NCI-H524 (cell line): Measurements from ENCODE around the gene GPR107.

Experiments
- DNase-seq, 2 experiments: peaks; one replicate each; lab custom pipeline; 2025; lab: John Stamatoyannopoulos, UW

Gene GPR107

GRCh38 chr9:130137081-130137640 is 83.5 kb downstream of the GPR107 start:
- no peak for DNase-seq

DNA sequence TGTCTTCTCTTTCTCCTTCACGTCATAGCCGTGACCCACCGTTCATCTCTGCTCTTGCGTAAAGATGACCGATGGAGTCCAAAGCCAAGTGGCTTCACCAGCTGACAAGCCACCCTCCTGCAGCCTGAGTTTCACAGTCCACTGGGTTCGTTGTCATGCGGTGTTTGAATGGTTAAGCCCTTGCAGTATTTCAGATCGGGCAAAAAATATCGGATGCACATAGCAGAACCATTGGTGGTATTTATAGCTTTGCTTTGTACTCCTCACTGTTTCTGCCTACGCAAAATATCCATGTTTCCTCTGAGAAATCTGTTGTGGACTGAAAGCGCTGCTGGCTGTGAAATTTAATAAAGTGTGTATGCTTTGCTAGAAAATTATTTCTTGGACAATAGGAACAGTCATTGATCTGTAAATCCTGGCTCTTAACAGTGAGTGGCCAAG is 84.0 kb downstream of the GPR107 start:
- DNase-seq, result no peak

GRCh38 chr9:130138171-130138653 is 84.5 kb downstream of the GPR107 start:
- DNase-seq, result no peak

DNA sequence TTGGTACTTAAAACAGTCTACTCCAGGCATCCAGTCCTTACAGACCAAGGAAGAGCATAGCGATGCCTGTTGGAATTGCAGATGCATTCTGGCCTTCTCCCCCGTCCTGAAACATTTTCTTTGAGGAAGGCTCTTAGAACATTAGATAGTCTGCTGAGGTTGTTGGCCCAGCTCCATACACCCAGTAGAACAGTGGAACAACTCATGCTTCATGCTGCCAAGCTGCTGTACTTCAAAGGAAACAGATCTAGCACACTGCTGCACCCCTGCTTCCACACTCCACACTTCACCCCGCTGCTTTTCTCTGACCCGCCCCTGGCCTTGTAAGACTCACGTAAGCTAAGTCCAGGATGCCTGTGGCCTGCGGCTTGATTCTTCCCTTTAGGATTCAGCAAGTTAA is 85.1 kb downstream of the GPR107 start:
- peak in 1 of 2 experiments; percentile 55 for DNase-seq

DNA sequence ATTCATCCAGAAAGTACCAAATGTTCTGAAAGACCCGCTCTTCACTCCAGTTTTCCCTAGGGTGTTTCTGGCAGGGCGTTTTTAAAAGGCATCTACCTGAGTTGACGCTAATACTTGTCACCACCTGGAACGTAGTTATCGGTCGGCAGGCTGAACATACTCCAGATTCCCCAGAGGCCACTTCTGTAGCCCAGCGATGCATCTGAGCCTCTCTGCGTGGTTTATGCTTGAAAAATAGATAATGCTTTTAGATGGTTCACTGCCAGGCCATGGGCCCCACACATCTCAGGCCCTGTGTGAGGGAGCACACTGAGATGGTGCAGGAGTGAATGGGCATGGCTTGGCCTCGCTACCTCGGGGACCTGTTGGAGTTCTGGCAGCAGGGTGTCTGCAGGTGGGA is 85.5 kb downstream of the GPR107 start:
- peak; percentile 81 to 89 for DNase-seq

DNA sequence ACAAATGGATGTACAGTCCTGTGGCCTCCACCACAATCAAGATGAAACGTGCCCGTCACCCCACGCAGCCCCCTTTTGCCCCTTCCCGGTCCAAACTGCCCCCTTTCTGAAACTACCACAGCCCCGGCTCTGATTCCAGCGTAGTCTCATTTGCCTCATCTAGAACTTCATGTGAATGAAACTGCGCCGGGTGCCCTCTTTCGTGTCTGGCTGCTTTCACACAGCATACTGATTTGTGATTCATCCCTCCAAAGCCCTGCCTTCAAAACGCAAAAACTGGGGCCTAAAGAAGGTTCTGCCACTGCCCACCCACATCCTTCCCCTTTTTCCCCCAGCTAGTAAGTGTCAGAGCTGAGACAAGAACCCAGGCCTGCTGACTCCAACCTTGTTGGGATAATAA is 87.0 kb downstream of the GPR107 start:
- DNase-seq, result no peak

- no peak for DNase-seq
These were observed 88.3 kb downstream of the GPR107 start for GRCh38 chr9:130142056-130142455.

DNA sequence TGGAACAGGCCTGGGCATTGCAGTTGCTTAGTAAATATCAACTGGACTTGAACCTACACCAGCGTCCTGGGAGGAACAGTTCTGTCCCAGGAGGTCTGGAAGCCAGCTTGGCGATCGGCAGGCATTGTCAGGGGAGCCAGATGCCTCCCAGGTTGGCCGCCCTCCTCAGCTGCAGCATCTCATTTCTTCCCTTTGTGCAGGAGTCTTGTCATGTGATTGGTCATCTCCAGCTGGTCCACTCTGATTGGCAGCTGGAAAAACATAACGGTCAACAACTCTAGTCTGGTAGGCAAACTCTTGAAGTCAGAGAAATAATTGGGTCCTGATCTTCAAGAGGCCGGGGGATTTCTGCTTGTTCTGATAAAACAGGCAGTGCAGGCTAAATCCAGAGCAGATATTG is 88.9 kb downstream of the GPR107 start:
- peak in 1 of 2 experiments; percentile 27 for DNase-seq

DNA sequence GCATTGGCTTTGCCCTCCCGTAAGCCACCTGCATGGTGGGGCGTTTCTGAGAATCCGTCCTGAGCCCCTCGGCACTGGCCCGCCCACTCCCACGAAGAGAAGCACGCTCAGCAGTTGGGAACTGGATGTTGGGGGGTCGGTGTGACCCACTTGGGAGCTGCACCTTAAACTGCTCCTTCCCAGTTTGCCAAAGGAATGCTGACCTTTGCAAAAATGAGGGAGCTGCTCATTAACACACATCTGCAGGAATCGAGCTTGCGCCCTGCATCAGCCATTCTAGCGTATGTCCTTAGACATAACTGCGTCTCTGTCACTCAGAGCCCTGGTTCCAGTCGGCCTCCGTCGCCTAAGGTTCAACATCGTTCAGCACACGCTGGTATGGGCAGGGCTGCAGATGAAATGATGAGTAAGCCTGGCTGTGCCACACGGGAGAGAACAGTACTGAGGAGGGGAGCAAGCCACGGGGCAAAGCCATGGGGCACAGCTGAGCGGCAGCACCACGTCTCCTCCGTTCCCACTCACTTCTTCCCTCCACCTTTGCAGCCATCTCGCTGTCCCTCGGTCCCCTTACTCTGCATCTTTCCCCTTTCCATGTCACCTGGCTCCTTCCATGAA is 89.7 kb downstream of the GPR107 start:
- DNase-seq, result no peak

DNA sequence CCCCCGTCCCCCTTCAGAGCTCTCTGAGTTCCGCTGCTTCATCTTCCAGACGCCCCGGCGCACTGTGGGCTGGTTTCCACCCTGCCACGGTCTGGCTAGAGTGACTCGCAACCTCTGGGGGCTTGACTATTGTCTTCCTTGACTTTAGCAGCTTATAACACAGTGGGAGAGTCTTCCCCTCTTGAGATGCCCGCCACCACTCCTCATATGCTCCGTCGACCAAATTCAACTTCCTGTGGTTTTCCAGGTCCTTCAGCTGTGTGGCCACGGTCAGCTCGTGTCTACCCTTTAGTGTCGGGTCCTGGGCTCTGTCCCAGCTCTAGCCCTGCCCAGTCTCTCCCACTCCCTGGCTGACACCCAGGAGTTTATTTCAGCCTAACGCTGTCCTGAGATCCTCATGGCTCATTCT is 90.3 kb downstream of the GPR107 start:
- no peak for DNase-seq

DNA sequence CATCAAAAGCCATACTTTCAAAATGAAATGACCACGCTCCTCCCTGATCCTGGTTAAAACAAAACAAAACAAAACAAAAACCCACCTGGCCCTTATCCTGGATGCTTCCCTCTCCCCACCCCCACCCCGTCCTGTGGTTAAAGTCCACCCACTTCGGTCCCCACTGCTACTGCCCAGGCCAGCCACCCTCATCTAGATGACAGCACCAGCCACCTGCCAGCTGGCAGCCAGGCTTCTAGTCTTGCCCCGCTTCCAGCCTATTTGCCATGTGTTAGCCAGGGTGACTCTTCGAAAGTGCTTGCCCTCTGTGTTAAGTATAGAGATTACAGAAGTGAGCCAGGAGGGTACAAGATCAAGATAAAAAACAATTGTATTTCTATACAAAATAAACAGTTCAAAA is 91.0 kb downstream of the GPR107 start:
- DNase-seq, result peak; percentile 39 to 79

GRCh38 chr9:130145658-130146057 is 92.0 kb downstream of the GPR107 start:
- DNase-seq, result no peak

DNA sequence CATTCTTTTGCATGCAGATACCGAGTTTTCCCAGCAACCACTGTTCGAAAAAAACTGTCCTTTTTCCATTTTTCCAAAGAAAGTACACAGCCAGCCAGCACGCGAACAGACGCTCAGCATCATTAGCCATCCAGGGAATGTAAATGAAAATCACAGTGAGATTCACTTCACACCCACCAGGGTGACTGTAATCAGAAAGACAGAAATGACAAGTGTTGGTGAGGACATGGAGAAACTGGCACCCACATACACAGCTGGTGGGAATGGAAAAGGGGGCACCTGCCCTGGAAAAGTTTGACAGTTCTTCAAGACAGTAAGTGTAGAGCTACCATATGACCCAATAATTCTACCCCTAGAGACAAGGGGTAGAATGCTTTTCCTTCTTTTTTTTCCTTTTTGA is 93.5 kb downstream of the GPR107 start:
- no peak for DNase-seq

DNA sequence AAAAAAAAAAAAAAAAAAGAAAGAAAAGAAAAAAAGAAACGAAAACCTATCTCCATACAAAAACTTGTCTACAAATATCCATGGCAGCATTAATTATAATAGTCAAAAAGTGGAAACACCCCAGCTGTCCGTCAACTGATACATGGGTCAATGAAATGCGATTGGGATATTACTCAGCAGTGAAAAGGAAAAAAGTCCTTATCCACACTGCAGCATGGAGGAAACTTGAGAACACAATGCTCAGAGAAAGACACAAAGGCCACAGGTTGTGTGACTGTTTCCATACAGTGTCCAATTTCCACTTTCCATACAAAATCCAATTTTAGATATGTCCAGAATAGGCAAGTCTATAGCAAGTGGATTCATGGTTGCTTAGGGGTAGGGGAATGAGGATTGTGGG is 94.2 kb downstream of the GPR107 start:
- no peak for DNase-seq

DNA sequence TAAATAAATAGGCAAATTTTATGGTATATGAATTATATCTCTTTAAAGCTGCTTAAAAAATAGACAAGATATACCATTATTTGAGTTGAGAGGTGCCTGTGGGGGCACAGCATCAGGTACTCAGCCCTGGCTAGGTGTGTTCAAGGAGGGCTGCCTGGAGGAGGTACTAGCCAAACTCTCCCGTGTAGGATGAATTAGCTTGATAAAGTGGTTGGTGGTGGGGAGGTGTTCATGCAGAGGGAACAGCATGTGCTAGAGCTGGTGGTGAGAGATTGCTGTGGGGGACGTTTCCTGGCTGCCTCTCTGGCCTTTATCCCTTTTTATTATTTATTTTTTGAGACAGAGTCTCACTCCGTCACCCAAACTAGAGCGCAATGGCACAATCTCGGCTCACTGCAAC is 95.3 kb downstream of the GPR107 start:
- no peak for DNase-seq

- DNase-seq, result no peak
These were observed 96.1 kb downstream of the GPR107 start for GRCh38 chr9:130149654-130150286.

GRCh38 chr9:130150779-130151382 is 97.2 kb downstream of the GPR107 start:
- DNase-seq, result no peak

DNA sequence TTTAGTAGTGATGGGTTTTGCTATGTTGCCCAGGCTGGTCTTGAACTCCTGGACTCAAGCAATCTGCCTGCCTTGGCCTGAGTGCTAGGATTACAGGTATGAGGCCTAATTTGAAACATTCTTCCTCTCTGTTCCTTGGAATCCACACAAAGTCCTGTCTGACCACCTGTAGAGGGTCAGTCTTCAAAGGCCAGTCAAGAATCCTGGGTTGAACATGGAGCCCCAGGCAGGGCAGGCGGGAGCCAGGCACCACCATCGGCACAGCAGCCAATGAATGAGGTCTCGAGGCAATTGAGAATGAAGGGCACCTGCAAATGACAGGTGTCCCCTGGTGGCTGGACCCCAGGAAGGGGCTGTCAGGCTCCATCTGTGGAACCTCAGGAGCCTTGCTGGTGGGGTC is 101.1 kb downstream of the GPR107 start:
- no peak for DNase-seq

DNA sequence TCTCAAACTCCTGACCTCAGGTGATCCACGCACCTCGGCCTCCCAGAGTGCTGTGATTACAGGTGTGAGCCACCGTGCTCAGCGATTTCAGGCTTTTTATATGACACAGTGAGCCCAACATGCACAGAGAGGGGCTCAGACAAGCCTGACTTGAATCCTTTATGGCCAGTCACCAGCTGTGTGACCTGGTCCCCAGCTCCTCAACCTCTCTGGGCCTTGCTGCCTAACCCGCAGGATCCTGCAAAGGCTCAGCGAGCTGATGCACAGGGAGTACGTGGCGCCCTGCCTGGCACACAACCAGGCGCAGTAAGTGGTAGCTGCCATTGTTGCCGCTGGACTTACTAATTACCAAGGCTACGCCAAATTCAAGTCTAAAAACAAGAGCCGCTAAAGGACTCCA is 101.9 kb downstream of the GPR107 start:
- no peak for DNase-seq

DNA sequence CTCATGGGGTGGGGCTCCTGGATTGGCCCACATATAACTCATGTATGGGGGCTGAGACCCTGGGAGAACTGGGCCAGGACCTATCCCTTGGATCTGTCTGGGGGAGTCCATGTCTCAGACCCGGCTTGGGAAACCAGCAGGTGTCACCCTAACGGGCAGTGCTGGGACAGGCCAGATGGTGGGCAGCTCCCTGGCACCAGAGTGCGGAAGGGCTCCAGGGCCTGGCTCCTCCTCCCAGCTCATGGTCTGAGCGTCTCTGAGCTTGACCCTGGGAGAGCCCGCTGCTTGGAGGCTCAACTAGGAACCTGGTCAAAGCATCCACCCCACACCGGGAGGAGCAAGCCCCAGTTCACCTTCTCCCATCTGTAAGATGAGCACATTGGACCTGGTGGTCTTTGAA is 103.0 kb downstream of the GPR107 start:
- peak; percentile 53 to 69 for DNase-seq

DNA sequence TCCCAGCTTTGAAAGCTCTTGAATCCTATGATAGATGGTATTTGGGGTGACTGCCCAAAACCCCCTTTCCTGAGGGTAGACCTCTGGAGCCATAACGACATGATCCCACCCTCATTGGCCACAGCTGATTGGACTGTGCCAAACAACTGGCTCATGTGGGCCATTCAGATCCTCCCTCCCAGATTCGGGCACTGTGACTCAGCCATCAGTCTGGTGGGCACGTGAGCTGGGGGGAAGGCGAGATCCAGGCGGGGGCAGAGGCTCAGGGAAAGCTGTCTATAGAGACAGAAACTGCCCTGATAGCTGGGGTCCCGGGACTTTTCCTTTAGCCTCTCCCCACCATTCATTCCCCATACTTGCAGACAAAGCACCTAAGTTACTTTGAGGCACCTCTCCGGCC is 103.4 kb downstream of the GPR107 start:
- no peak for DNase-seq

DNA sequence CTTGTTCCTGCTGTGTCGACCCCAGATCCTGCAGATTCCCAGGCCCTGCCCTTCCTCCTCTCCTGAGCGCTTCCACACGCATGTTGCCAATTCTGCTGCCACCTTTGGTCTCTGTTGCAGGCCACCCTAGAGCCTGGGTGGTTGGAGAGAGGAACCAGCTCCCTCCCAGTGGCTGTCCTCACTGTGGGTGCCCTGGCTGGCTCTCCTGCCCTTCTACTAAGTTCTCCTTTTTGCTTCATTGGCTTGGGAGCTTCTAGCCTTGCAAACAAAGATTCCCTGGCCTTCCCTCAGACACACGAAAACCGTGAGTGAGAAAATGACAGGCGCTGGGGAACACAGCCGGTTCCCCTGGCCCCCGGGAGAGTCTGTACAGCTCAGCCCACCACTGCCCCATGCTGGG is 104.3 kb downstream of the GPR107 start:
- DNase-seq, result no peak

- DNase-seq, result peak; percentile 51 to 81
These were observed 105.4 kb downstream of the GPR107 start for GRCh38 chr9:130159057-130159456.
